GM12878 (cell line): ENCODE data around the gene ARL2.

Experiments used
- EZH2 ChIP-seq: IDR thresholded peaks from 2 replicates; pipeline ENCODE4 v1.6.1; 2012; ENCODE audit warnings: low read depth, mild to moderate bottlenecking, control low read depth, inconsistent platforms, low read length, borderline replicate concordance; ENCODE audit not compliant: control insufficient read depth
- POLR2AphosphoS5 ChIP-seq: IDR thresholded peaks from 2 replicates; pipeline ENCODE4 v1.6.1; 2011; ENCODE audit warnings: mild to moderate bottlenecking, low read length, inconsistent platforms

DNA sequence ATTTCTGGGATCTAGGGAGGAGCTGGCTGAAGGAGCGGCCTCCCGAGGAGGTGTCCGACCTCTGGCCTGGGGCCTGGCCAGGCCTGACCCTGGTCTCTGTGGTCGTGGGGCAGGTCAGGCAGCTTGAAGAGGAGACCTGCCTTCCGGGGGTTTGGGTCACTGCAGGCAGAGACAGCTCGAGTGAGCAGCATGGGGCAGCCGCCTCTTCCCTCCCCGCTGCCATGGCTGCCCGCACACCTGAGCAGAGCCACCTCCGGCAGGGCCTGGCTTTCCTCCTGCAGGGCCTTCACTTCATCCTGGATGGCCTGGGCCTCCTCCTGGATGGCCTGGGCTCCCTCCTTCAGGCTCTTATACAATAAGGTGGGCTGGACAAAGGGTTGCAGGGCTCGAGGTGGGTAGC is 52.4 kb downstream of the ARL2 start:
- no peak for TF ChIP-seq EZH2
- no peak for TF ChIP-seq POLR2AphosphoS5
